Measurements from ENCODE around the gene ZNF286A.
"Not testable (repeated sequence)": the region's sequence is repeated elsewhere in the genome, so short reads cannot be mapped to it uniquely, and the experiment has no call there.

The ZNF286A gene

GRCh38 chr17:15708879-15709278 lies 9.3 kb downstream of the ZNF286A start:
- H3K36me3 ChIP-seq (ENCODE audit: control insufficient read depth, insufficient read depth, low read length), result peaks cover 11% of the 10 kb centered on the region
- H3K4me1 ChIP-seq (ENCODE audit: control insufficient read depth, insufficient read depth, low read length); H3K4me3 ChIP-seq (ENCODE audit: low read length); H3K9ac ChIP-seq (ENCODE audit: low read length); H3K27ac ChIP-seq (ENCODE audit: low read depth, low read length); H3K27me3 ChIP-seq (ENCODE audit: control insufficient read depth, insufficient read depth, low read length): not testable (repeated sequence)

DNA sequence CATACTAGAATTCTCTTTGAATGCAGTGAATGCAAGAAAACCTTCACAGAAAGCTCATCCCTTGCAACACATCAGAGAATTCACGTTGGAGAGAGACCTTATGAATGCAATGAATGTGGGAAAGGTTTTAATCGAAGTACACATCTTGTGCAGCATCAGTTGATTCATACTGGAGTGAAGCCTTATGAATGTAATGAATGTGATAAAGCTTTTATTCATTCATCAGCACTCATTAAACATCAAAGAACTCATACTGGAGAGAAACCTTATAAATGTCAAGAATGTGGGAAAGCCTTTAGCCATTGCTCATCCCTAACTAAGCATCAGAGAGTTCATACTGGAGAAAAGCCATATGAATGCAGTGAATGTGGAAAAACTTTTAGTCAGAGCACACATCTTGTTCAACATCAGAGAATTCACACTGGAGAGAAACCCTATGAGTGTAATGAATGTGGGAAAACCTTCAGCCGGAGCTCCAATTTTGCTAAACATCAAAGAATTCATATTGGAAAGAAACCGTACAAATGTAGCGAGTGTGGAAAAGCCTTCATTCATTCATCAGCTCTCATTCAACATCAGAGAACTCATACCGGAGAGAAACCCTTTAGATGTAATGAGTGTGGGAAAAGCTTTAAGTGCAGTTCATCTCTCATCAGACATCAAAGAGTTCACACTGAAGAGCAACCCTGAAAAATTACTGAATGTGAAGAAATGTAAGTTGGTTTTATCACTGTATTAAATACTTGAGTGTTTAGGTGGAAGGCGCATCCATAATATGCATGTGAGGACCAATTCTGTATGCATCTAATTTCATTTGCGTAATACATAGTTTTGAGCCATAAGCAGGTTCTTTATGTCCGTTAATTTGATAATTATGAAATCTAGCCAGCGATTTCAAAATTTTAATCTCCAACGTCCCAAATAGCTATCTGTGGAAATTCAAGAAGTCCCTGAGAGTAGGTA lies 17.3 kb downstream of the ZNF286A start:
- not testable (repeated sequence) for H3K9ac ChIP-seq (ENCODE audit: low read length); H3K4me3 ChIP-seq (ENCODE audit: low read length); H3K4me1 ChIP-seq (ENCODE audit: control insufficient read depth, insufficient read depth, low read length); H3K27me3 ChIP-seq (ENCODE audit: control insufficient read depth, insufficient read depth, low read length); H3K27ac ChIP-seq (ENCODE audit: low read depth, low read length); H3K36me3 ChIP-seq (ENCODE audit: control insufficient read depth, insufficient read depth, low read length)

DNA sequence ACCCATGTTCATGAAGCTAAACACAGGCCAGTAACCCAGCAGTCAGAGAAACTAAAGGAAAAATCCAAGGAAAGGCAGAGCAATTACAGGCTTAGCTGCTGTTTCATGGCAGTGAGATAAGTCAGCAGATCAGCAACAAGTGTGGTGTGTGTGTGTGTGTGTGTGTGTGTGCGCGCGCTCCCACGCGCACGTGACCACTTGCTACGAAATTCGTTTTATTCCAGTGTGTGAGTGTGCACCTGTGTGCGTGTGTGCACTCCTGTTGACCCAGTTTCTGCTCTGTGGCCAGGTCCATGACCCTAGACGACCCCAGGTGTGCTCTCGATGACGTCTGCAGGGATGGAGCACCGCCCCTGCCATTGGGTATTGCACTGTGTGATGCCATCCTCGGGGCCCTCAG lies 31.0 kb downstream of the ZNF286A start:
- not testable (repeated sequence) for H3K36me3 ChIP-seq (ENCODE audit: control insufficient read depth, insufficient read depth, low read length); H3K9ac ChIP-seq (ENCODE audit: low read length); H3K27me3 ChIP-seq (ENCODE audit: control insufficient read depth, insufficient read depth, low read length); H3K27ac ChIP-seq (ENCODE audit: low read depth, low read length); H3K4me3 ChIP-seq (ENCODE audit: low read length); H3K4me1 ChIP-seq (ENCODE audit: control insufficient read depth, insufficient read depth, low read length)

GRCh38 chr17:15731900-15732299 lies 32.3 kb downstream of the ZNF286A start, which contains the start of gene TBC1D26:
Gene TBC1D26, plus strand, starts transcription at chr17:15732283. Its CDS starts 3,066 bp downstream, at chr17:15735349.
- H3K4me1 ChIP-seq (ENCODE audit: control insufficient read depth, insufficient read depth, low read length); H3K27me3 ChIP-seq (ENCODE audit: control insufficient read depth, insufficient read depth, low read length); H3K36me3 ChIP-seq (ENCODE audit: control insufficient read depth, insufficient read depth, low read length): not testable (repeated sequence)

DNA sequence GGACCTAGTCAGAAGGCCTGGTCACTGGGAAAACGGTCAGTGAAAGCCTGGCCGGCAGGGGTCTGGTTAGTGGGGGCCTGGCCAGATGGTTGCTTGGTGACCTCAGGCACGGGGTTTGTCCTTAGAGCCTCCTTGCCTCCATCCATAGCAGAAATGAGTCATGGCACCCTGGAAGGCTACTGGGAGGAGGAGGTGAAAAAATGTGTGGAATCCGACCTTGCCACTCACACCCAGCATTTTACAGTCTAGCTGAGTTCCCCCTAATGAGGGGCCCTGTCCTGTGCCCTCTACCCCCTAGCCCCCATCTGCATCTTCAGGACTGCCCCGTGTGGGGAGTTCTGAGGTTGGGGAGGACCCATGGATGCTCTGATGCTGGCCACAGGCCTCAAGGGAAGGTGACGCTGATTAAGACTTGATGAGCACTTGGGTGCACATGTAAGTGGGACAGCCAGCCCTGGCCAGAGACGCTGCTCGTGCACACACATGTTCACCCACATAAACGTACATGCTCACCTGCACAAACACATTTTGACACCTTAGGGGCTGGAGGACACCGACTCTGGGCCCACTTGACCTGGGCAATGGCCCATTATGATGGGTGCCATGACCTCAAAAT lies 33.7 kb downstream of the ZNF286A start:
- H3K27ac ChIP-seq (ENCODE audit: low read depth, low read length); H3K27me3 ChIP-seq (ENCODE audit: control insufficient read depth, insufficient read depth, low read length); H3K4me1 ChIP-seq (ENCODE audit: control insufficient read depth, insufficient read depth, low read length); H3K4me3 ChIP-seq (ENCODE audit: low read length); H3K9ac ChIP-seq (ENCODE audit: low read length); H3K36me3 ChIP-seq (ENCODE audit: control insufficient read depth, insufficient read depth, low read length): not testable (repeated sequence)

More at GRCh38 chr17:15731900-15732299, 32.3 kb downstream of the ZNF286A start, which contains the start of gene TBC1D26:
- H3K27ac ChIP-seq (ENCODE audit: low read depth, low read length); H3K4me3 ChIP-seq (ENCODE audit: low read length); H3K9ac ChIP-seq (ENCODE audit: low read length): not testable (repeated sequence)

GRCh38 chr17:15736578-15736977 lies 37.0 kb downstream of the ZNF286A start:
- not testable (repeated sequence) for H3K4me1 ChIP-seq (ENCODE audit: control insufficient read depth, insufficient read depth, low read length); H3K27ac ChIP-seq (ENCODE audit: low read depth, low read length); H3K4me3 ChIP-seq (ENCODE audit: low read length); H3K9ac ChIP-seq (ENCODE audit: low read length); H3K27me3 ChIP-seq (ENCODE audit: control insufficient read depth, insufficient read depth, low read length); H3K36me3 ChIP-seq (ENCODE audit: control insufficient read depth, insufficient read depth, low read length)

- Histone ChIP-seq H3K9ac (ENCODE audit: low read length) (no peak overlapping the region), H3K27ac (ENCODE audit: low read depth, low read length) (no peak overlapping the region), H3K4me3 (ENCODE audit: low read length) (no peak overlapping the region), H3K36me3 (ENCODE audit: control insufficient read depth, insufficient read depth, low read length) (no peaks in the 10 kb centered on the region), H3K4me1 (ENCODE audit: control insufficient read depth, insufficient read depth, low read length) (no peaks in the 10 kb centered on the region), H3K27me3 (ENCODE audit: control insufficient read depth, insufficient read depth, low read length) (no peaks in the 10 kb centered on the region)
Observed at GRCh38 chr17:15738066-15738465, 38.5 kb downstream of the ZNF286A start.

- H3K4me1 ChIP-seq (ENCODE audit: control insufficient read depth, insufficient read depth, low read length); H3K27ac ChIP-seq (ENCODE audit: low read depth, low read length); H3K36me3 ChIP-seq (ENCODE audit: control insufficient read depth, insufficient read depth, low read length); H3K27me3 ChIP-seq (ENCODE audit: control insufficient read depth, insufficient read depth, low read length); H3K4me3 ChIP-seq (ENCODE audit: low read length); H3K9ac ChIP-seq (ENCODE audit: low read length): not testable (repeated sequence)
Observed at GRCh38 chr17:15739259-15739658, 39.7 kb downstream of the ZNF286A start.

- not testable (repeated sequence) for H3K27me3 ChIP-seq (ENCODE audit: control insufficient read depth, insufficient read depth, low read length); H3K36me3 ChIP-seq (ENCODE audit: control insufficient read depth, insufficient read depth, low read length); H3K4me1 ChIP-seq (ENCODE audit: control insufficient read depth, insufficient read depth, low read length); H3K9ac ChIP-seq (ENCODE audit: low read length); H3K4me3 ChIP-seq (ENCODE audit: low read length); H3K27ac ChIP-seq (ENCODE audit: low read depth, low read length)
Observed at GRCh38 chr17:15740041-15740440, 40.5 kb downstream of the ZNF286A start.

DNA sequence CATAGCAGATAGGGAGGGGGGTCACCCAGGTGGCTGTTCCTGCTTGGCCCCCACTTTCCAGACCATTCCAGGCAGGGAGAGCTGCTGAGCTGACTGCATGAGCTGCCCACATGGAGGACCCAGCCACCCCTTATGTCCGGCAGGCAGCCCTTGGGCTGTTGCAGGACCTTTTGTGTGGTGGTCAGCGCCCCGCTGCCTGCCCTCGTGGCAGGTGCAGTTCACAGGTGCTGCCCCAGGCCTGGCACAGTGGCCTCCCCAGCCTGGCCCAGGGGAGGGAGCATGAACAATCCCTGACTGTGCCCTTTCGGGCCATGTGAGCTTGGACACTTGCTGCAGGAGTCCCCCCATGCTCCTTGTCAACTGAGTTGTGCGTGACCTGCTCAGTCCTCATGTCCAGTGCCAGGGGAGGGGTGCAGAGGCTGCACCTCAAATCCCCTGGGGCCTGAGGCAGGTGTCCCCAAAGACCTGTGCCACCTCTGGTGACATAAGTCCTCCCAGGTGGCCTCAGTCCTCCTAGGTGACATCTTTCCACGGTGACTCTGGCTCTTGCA lies 41.1 kb downstream of the ZNF286A start:
- Histone ChIP-seq H3K4me1 (ENCODE audit: control insufficient read depth, insufficient read depth, low read length) (no peaks in the 10 kb centered on the region), H3K27ac (ENCODE audit: low read depth, low read length) (no peak overlapping the region), H3K9ac (ENCODE audit: low read length) (no peak overlapping the region), H3K4me3 (ENCODE audit: low read length) (no peak overlapping the region), H3K36me3 (ENCODE audit: control insufficient read depth, insufficient read depth, low read length) (no peaks in the 10 kb centered on the region), H3K27me3 (ENCODE audit: control insufficient read depth, insufficient read depth, low read length) (no peaks in the 10 kb centered on the region)

DNA sequence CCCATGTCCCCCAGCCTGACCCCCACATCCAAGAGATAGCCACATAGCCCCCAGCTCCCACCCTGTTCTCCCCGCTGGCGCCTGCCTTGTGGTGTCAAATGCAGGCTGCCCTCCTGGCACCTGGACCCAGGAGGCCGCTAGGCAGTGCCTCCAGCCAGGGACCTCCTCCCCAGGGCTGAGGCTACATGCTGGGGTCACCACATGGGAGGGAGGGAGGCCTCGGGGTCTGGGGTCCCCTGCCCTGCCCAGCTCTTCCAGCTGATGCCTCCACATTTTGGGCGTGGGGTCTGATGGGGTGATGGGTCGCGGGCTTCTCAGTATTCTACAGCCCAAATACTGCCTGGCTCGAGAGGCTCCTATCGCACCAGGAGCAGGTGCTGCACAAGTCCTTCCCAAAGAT lies 42.1 kb downstream of the ZNF286A start:
- Histone ChIP-seq H3K4me3 (ENCODE audit: low read length) (no peak overlapping the region), H3K9ac (ENCODE audit: low read length) (no peak overlapping the region), H3K27me3 (ENCODE audit: control insufficient read depth, insufficient read depth, low read length) (no peaks in the 10 kb centered on the region), H3K27ac (ENCODE audit: low read depth, low read length) (no peak overlapping the region), H3K4me1 (ENCODE audit: control insufficient read depth, insufficient read depth, low read length) (no peaks in the 10 kb centered on the region), H3K36me3 (ENCODE audit: control insufficient read depth, insufficient read depth, low read length) (no peaks in the 10 kb centered on the region)

- Histone ChIP-seq H3K27ac (ENCODE audit: low read depth, low read length) (no peak overlapping the region), H3K4me3 (ENCODE audit: low read length) (no peak overlapping the region), H3K9ac (ENCODE audit: low read length) (no peak overlapping the region), H3K36me3 (ENCODE audit: control insufficient read depth, insufficient read depth, low read length) (no peaks in the 10 kb centered on the region), H3K27me3 (ENCODE audit: control insufficient read depth, insufficient read depth, low read length) (no peaks in the 10 kb centered on the region), H3K4me1 (ENCODE audit: control insufficient read depth, insufficient read depth, low read length) (no peaks in the 10 kb centered on the region)
Observed at GRCh38 chr17:15742051-15742795, 42.7 kb downstream of the ZNF286A start.
